SKM-1 treated with dmso at 0.1 percent for 144 hours (cell line): Measurements from ENCODE around the gene AOPEP.

Source experiments
- DNase-seq: peaks from one replicate; lab custom pipeline; 2025; ENCODE audit not compliant: unreplicated experiment; lab: John Stamatoyannopoulos, UW

AOPEP gene

GRCh38 chr9:95090023-95090791 lies 363.7 kb downstream of the AOPEP start:
- no peak for DNase-seq

- DNase-seq, result no peak
Measured at GRCh38 chr9:95090871-95091577, 364.5 kb downstream of the AOPEP start.

DNA sequence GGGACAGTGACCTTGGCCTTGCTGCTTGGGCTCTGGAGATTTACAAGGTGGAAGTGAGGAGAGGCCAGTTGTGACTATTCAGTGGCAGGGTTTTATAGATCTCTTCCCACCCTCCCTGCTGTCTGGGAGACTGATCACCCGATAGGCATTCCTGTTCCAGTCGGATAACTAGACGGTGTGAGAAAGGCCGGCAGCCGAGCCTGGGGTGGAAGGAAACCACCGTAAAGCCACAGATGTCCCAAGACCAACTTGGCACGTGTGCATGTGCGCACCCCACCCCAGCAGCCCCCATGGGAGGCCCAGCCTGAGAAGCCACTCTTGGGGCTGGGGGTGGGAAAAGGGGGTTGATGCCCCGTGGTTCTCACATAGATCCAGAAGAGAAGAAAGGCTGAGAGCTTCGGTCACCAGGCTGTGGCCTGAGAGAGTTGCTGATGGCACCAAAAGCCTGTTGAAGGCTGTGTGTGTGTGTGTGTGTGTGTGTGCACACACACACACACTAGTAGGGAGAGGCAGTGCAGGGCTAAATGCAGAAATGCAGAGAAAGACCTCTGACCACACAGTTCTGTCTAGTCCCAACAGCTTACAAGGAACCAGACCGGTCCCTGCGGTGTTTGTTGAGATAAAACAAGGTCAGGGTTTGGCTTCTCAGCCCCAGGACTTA lies 365.2 kb downstream of the AOPEP start:
- DNase-seq, result no peak

- DNase-seq, result no peak
Measured at GRCh38 chr9:95092262-95093072, 366.0 kb downstream of the AOPEP start.

GRCh38 chr9:95093586-95093985 lies 367.1 kb downstream of the AOPEP start:
- DNase-seq, result no peak

DNA sequence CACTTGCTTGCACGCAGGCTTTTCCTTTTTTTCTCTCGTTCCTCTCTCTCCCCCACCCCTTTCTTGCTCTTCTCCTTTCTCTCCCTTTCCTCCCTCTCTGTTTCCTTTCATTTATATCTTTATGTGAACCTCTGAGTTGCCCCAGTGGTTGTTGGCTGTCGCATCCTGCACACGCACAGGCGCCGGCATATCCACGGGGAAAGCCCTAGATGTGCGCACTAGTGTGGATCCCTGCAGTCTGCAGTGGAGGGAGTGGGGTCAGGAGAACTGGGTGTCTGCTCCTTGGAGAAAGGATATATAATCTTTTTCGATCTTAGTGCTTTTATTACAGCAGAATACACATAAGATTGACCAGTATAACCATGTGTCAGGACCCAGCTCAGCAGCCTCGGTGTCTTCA lies 367.5 kb downstream of the AOPEP start:
- DNase-seq, result no peak

DNA sequence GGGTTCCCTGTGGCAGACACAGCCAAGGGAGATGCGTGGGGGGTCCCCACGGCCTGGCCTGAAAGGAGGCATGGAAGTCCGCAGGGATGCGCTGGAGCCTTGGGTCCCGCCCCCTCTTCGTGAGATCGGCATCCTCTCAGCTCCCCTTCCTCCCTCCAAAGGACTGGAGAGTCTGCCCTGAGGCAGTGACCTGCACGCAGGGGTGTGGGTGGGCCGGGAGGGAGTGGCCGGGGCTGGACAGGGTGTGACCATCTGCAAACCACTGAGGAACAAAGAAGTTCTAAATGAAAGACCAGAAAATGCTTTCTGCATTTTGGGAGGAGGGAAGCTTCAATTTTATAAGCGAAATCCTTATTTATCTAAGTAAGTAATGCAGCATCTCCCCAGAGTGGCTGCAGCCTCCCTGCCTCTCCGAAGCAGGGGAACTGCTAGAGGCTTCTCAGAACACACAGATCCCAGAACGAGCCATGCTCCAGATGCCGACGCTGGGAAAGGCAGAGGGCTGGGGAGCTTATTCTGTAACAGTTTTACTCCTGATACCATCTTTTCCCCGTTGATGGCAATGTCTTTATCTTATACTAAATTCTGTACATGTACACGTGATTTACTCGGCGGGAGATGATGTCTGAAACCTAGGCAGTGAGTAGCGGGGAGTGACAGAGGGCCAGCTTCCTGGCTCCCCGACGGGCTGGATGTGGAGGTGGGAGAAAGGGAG lies 369.3 kb downstream of the AOPEP start:
- no peak for DNase-seq

GRCh38 chr9:95096381-95096780 lies 369.9 kb downstream of the AOPEP start:
- DNase-seq, result no peak

DNA sequence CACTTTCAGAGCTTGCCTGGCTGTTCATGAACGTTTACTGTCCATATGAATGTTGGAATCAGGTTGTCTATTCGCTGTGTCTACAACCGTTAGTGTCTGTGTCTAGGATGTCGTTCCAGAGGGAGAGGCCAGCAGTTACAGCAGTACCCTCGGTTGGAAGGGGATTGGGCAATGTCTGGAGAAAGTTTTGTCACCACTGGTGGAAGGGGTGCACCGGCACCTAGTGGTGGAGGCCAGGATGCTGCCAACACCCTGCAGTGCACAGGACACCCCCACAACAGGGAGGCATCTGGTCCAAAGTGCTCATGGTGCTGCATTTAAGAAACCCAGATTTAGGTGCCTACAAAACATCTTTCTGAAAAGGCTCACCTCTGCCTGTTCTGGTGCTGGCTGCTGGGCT lies 370.3 kb downstream of the AOPEP start:
- no peak for DNase-seq

- DNase-seq, result no peak
Measured at GRCh38 chr9:95097279-95097678, 370.8 kb downstream of the AOPEP start.

DNA sequence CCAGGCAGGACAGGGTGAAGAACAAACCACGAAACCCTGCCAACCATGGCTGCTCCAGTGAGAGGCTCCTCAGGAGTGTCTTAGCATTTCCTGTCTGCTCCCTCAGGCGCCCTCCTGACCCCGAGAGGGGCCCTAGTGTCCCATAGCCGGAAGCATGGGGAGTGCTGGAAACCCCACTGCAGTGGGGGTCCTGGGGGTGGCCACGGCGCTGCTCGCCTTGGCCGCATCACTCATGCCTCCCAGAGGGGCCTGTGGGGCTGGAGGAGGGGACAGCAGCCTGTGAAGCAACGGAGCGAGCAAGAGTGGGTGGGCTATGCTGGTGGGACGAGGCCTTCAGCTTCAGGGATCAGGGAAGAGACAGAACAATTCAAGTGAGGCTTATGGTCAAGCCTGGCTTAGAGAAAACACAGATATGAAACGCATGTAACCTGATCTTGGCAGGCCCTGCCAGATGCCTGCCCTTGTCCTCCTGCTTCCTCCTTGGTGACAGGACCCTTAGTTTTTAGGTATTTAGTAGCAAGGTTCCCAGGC lies 372.0 kb downstream of the AOPEP start:
- no peak for DNase-seq

- no peak for DNase-seq
Measured at GRCh38 chr9:95099321-95100070, 373.0 kb downstream of the AOPEP start.

DNA sequence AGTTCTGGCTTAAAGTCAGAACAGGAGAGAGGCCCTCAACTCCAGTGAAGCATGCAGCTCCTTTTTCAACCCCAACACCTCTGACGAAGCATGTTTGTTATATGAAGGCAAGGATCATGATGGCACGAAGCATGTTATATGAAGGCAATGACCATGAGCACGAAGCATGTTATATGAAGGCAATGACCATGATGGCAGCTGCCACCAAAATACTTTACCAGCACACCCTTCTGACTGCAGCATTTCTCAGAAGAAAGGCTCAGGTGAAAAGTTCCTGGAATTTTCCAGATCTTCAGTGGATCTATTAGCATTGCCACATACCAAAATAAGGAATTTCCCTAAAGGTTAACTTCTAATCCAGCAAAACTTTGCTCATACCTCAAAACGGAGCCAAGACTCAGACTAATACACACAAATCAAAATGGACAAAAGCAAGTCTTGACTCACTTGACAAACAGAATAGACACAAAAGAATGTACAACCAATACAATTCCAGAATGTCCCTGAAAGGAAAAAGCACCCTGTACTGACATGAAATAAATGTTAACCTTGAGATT lies 373.6 kb downstream of the AOPEP start:
- no peak for DNase-seq

DNA sequence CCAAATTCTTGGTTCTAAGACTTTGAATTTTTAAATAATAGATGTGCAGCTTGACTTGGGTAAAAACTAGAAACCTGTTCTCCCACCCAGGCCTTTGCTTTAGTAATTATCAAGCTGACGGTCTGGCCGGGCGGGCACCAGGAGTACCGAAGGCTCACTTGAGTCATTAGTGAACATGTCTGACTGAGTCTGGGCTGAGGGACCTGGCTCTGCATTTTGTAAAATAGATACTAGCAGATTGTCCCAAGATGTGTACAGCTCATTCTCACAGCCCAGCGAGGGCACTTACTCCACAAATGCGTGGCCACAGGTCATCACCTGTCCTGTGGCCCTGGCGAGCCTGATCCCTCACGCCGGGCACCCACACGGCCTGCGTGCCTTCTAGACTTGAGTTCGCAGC lies 374.8 kb downstream of the AOPEP start:
- no peak for DNase-seq

DNA sequence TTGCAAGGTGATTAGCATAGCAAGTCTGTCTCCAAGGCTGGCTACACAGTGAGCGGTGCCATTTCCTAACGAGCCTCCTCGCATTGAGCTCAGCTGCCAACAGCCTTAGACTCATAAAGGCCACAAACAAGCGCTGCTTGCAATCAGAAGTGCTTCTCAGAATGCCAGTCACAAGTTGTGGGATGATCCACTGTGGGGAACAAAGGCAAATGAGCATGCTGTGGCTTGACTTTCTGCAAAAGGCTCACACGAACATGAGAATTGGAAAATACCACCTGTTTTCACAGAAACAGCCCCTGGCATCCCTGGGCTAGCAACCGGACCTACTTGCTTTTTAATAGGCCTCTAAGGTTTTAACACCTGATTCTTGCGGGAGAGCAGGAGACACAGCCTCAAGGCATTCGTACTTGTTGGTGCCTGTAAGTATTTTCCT lies 375.5 kb downstream of the AOPEP start:
- DNase-seq, result no peak

DNA sequence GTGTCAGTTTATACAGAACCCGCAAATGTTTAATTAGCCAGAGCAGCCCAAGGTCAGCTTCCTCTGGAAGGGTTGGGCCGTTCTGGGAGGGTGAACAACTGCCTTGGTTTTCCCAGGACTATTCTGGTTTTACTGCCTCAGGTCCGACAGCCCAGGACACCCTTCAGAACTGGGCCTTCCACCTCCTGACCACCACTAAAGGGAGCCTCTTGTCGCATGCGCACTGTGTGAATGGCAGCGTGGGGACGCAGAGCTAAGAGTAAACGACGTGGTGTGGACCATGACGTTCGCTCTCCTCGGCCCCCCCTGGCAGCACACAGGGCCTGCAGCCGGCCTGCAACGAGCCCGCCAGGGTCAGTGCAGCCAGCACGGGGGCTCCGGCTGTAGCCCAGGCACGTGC lies 376.1 kb downstream of the AOPEP start:
- no peak for DNase-seq

- no peak for DNase-seq
Measured at GRCh38 chr9:95103281-95103771, 376.8 kb downstream of the AOPEP start.

DNA sequence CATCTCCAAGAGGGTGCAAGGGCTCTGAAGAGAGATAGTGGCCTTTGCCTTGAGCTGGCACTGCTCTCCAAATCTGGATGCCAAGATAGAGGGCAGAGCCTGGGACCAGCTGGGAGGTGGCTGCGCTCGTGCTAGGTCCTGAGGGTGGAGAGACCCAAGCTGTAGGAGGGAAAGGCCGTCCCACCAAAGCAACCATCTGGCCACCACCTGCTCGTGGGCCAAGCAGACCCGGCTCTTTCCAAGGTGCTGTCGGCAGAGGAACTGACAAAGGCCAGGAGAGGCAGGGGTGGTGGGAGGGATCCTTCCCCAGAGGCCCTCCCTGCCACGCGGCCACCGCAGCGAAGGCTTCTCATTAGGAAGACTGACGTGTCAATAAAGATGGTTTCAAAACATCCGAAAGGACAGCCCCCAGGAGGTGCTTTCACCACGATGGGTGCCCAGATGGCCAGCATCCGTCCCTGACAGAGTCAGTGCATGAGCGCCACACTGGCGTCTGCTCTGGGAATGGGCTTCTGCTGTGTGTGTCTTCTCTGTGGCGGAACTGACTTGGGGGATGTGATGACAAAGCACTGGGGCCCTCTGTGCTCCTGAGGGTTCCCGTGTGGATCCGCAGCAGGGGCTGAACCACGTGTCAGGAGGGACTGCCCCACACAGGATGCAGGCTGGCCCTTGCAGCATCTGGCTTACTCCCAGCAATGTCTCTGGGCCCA lies 377.5 kb downstream of the AOPEP start:
- DNase-seq, result no peak

DNA sequence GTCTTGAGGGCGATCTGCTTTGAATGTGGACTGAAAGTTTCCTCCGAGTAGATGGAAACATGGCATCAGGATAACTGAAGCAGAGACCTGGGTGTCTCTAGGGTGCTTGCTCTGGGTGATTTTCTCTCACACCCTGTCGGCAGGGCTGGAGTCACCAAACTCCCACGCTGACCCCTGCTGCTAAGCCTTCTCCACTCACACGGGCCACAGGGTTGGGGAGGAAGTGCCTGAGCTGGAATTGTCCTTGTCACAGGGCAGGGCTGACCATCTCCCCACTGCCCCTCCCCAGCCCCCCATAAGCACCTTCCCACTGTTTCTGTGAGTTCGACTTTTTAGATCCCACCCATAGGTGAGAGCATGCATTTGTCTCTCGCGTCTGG lies 378.1 kb downstream of the AOPEP start:
- no peak for DNase-seq
